CD4-positive, alpha-beta T cell treated with Interleukin-17A for 1 hour (primary cell): ENCODE results near the gene KLHL1.
"Not testable (repeated sequence)": the region's sequence is repeated elsewhere in the genome, so short reads cannot be mapped to it uniquely, and the experiment has no call there.

Experiments used
- DNase-seq: peaks from one replicate; pipeline ENCODE4 v3.0.0-alpha.2; 2020

Gene KLHL1, protein sequence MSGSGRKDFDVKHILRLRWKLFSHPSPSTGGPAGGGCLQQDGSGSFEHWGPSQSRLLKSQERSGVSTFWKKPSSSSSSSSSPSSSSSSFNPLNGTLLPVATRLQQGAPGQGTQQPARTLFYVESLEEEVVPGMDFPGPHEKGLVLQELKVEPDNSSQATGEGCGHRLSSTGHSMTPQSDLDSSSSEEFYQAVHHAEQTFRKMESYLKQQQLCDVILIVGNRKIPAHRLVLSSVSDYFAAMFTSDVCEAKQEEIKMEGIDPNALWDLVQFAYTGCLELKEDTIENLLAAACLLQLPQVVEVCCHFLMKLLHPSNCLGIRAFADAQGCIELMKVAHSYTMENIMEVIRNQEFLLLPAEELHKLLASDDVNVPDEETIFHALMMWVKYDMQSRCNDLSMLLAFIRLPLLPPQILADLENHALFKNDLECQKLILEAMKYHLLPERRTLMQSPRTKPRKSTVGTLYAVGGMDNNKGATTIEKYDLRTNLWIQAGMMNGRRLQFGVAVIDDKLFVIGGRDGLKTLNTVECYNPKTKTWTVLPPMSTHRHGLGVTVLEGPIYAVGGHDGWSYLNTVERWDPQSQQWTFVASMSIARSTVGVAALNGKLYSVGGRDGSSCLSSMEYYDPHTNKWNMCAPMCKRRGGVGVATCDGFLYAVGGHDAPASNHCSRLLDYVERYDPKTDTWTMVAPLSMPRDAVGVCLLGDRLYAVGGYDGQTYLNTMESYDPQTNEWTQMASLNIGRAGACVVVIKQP

DNA sequence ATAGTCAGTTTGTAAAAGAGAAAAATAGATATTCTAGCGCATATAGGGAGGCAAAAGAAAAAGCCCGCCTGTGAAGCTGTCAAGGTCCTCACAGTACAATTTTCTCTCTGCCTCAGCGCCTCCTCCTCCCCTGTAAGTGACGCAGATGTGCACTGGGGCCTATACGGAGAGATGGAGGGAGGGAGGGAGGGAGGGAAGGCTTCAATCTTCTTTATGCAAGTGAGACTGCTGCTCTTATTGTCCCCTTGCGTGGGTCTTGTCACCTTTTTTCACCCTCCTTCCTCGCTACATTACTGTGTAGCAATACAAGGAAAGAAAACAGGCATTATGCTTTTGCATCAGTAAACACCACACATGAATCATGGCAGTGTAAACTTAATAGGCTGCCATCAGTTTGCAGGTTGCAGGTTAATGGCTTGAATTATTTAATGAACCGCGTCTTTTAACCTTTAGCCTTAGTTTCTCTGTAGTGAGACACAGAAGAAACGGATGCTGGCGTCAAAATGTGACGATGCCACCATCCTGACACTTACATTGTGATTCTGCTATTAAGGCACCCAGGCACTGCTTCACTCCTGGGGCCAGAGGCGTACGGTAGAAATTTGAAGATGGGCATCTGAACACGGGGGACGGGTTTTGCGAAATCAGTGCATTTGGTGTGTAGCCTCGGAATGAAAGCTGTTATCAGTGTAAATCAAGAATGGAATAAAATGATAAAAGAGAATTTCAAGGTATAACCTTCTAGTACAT, at the start of gene KLHL1:
Gene KLHL1, minus strand, starts transcription at position 97 of the 750 bp plus-strand sequence. CDS start 753 bp downstream, outside the sequence.
- DNase-seq, result no peak

DNA sequence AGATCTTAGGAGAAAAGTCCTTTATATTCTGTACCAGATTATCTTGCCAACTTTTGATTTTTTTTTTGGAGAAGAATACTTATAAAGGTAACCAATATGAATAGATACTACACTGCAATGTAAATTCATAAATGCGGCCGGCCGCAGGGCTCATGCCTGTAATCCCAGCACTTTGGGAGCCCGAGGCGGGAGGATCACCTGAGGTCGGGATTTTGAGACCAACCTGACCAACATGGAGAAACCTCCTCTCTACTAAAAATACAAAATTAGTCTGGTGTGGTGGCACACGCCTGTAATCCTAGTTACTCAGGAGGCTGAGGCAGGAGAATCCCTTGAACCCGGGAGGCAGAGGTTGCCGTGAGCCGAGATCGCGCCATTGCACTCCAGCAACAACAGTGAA, 34.4 kb upstream of the KLHL1 start:
- not testable (repeated sequence) for DNase-seq

DNA sequence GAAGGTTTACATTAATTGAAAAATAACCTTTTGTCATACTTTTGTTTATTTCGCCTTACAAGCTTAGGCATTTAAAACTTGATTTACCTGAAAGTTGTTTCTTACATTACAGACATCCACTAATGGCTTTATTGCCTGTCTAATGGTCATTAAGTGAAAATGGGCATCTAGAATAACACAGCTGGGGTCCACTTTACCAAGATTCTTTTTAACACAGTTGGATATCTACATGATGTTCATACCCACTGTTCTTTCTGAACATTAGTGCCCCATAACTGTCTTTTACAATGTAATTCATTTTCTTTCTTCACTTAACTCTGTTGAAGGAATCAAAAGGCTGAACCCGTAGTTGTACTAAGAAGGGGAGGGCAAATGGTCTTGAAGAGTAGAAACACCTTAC, 19.8 kb upstream of the KLHL1 start:
- no peak for DNase-seq

DNA sequence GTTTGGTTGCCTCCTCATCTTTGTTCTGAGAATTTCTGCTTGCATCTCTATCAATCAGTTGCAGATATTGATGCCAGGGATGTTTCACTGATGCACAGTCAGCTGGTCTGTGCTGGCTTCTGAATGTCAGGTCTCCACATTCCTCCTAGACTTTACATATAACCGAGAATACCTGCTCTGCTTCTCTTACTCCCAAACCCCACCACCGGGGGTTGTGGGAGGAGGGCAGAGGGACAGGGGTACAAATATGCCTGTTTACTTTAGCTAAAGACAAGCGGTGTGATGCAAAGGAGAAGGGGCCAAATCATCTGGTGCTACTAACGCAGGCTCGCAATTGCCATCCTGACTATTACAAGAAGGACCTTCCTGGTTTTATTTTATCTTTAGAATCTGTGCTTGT, 17.4 kb upstream of the KLHL1 start:
- DNase-seq, result no peak

DNA sequence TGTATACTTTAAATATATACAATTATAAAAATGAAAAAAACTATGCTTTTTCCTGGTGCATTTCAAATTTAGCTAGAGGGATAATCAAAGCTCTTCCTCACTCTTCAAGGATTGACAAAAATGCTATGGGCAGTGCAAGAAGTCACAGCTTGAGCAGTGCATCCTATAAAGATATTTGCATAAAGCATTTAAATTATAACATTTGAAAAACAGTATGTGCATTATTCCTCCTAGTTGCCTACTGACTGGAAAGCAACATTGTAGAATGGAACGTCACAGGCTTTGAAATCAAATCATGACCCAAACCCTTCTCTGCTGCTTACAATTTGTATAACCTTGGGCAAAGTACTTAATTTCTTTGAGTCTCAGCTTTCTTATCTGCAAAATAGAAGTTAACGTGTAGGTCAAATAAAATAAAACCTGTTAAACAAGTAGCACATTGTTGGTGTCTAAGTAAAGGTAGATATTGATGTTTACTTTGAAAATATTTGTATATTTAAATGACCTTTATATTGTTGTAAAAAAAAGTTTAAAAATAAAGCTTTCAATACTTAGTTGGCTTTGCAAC, 9.2 kb upstream of the KLHL1 start:
- DNase-seq, result no peak

DNA sequence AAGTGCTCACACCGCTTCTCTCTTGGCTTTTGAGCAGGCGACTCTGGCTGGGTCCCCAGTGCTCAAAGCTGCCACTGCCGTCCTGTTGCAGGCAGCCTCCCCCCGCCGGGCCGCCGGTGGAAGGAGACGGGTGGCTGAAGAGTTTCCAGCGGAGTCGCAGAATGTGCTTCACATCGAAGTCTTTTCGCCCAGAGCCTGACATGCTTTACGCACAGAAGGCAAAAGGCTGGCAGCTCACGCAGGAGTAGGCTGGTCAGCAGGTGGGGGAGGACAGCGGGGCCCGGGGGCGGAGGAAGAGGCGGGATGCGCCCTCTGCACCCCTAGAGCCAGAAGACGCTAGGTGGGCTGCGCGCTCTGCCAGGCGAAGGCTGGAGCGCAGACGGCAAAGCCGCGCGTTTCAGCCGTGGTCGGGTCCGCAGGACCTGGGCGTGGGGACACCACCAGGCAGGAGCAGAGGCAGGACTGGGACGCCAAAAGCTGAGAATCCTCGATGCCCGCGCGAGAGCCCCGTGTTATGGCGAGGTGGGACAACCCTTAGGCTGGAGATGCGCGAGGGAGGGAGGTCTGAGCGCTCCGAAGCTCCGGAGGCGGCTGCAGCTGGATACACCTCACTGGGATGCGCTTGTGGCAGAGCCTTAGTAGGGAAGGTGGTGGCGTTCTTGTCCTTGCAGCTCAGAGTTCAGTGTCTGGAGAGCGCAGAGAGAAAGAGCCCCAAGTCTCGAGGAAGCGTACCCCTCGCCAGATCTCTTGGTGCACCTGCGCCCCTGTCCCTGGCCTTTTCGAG, 562 bp downstream of the KLHL1 start, which contains the start of gene ATXN8OS:
Gene ATXN8OS, plus strand, starts transcription at position 329 of the 784 bp plus-strand sequence.
- no peak for DNase-seq

DNA sequence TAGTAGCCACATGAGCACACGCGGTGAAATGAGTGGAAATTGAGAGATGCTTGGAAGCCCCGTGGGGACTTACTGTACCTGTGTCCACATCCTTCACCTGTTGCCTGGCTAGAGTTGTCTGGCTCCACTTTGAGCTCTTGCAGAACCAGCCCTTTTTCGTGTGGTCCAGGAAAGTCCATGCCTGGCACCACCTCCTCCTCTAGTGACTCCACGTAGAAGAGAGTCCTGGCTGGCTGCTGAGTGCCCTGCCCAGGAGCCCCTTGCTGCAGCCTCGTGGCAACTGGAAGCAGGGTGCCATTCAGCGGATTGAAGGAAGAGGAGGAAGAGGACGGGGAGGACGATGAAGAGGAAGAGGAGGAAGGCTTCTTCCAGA, 1.1 kb downstream of the KLHL1 start:
- DNase-seq, result no peak

DNA sequence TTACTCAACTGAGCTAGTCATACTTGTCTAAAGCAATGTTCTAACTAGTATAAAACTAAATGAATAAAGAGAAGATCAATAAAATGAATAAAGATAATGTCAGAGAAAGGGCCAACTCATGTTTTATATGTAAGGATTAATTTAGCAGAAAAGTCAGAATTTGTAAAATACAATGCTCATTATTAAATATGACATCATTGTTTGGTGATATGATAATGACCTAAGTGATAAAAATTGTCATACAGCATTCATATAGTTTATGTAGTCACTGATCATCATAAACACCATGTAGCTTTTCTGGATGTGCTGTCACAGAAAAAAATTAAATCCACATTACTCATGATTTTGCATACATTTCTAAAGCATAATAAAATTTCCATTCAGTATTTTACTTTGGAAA, 3.8 kb downstream of the KLHL1 start:
- DNase-seq, result no peak

DNA sequence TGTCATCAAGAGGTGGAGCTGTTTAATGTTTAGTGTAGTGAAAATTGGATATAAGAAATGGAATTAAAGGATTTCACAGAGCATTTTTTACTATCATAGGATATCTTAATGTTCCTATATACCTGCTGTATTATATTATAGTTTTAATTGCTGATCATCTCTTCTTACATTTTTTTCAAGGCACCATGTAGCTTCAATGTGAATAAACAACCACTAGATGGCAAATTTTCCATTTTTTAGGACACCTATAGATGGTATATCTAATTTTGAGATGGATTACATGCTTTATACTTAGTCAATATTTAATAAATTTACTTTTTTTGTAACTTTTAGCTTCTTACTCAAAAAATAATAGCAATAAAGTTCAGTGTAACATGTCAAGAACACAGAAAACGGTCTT, 9.6 kb downstream of the KLHL1 start:
- DNase-seq, result no peak

DNA sequence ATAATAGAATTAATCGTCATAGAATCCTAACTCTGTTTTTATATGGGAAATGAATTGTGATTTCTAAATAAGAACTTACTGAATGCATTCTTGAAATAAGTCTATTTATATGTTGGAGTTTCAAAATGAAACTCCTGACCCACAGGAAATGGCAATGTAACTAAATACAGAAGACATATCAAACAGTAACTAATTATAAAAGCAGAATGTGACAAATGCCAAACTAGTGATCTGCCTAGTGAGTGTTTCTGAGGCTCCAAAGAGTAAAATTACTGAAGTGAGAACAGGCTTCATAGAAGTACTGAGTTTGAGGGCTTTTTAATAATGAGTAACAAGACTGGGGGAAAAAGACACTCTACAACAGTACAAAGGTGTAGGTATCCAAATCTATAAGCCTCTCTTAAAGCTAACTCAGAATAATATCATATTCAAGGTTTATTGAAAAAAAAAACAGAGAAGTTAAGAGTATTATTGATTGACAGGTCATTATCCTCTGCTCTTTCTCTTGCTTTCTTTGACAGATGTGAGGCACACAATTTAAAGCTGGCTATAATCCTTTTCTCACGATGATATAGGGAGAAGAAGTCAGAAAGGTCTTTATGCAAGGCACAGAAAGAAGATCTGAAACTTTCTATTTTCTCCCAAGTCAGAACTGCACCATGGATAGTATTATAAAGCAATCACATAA, 18.1 kb downstream of the KLHL1 start:
- DNase-seq, result no peak

DNA sequence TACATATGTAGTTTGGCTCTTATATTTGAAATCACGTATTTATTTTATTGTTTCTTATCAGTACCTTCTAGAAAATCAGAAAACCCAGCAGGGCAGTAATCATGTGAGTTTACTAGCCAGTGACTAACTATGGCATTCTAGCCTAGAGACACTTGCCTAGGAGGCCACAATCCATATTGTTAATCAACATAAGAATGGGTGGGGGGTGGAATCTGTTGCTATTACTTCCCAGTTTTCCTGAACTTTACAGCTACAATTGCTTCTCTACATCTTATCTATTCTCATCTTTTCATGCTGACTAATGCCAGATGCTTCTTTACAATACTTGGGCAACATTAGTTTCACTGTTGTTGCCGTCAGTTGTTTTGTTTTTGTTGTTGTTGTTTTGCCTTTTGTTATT, 19.3 kb downstream of the KLHL1 start:
- no peak for DNase-seq

DNA sequence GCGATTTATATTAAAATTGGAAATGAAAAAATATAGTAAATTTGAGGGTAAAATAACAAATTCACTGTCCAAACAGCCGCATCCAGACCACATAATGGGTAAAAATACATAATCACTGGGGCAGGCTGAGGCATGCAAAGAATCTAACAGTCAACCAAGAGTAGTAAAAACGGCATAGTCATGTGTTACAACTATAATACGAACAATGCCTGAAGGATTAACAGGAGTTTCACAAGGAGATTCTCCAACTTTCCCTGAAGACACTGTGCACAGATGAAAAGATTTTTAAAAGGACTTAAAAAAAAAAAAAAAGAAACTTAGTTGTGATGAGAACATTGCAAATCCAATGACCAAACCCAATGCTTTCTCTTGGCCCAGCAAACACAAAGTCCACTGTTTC, 21.0 kb downstream of the KLHL1 start:
- DNase-seq, result no peak

DNA sequence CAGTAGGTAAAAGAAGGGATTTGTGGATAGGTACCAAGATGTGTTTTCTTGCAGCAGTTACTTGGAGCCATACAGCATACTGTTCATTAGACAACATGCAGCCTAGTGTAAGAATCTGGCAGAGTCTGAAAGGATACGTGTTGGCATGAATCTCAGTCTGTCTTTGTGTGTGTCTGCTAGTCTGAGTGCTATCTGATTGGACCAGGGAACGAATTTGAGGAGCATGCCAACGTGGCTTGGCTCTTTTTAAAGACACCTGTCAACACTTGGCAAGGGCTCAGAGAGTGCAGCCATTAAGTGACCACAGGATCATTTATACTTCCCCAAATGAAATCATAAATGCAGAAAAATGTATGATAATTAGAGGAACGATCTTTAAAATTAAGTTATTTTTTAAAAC, 28.2 kb downstream of the KLHL1 start:
- DNase-seq, result no peak

DNA sequence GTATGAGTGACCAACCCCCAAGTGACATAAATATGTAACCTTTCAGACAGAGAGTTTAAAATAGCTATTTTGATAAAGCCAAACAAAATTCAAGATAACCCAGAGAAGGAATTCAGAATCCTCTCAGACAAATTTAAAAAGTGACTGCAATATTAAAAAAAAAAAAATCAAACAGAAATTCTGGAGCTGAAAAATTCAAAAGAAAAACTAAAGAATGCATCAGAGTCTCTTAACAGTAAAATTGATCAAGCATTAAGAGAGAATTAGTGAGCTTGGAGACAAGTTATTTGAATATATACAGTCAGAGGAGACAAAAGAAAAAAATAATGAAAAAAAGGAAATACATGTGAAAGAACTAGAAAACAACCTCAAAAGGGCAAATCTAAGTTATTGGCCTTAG, 53.7 kb downstream of the KLHL1 start:
- DNase-seq, result no peak

DNA sequence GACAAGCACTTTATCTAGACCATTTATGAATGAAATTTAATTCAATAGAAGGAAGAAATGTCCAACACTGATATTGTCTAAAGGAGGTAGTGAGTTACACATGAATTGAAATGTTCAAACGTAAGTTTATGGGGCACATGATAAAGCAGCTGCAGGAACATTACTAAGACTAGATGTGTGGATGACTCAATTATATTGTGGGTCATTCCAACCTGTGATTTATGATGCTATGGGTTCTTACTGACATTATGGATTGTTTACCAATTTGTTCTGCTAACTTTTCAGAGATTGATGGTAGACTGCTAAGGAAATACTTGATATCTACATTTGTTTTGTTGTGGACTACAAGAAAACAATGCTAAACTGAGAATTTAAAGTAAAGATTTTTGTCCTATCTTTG, 56.7 kb downstream of the KLHL1 start:
- DNase-seq, result no peak

DNA sequence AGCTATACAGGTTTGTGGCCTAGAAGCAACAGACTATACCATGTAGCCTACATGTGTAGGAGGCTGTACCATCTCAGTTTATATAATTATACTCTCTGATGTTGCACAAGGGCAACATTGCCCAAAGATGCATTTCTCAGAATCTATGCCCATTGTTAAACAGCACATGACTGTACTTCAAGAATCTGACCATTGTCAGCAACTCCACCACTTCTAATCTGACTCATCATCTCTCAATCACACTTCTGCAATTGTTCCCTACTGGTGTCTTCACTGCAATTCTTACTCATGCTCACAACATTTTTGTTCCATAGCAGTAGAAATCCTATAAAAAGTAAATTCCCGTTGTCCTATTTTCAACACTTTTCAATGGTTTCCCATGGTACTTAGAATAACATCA, 64.6 kb downstream of the KLHL1 start:
- DNase-seq, result no peak

DNA sequence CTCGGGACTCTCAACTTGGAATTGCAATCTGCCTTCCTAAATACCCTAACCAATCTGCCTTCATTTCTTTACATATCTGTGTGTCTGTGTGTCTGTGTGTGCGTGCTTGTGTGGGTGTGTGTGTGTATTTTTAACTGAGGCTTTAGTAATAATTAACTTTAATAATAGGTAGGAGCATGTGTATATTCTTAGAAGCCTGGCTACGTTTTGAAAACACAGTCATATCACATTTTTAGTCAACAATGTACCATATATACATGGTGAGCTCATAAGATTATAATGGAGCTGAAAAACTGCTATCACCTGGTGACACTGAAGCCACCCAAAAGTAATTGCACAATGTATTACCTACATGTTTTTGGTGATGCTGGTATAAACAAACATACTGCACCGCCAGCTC, 66.1 kb downstream of the KLHL1 start:
- DNase-seq, result no peak

DNA sequence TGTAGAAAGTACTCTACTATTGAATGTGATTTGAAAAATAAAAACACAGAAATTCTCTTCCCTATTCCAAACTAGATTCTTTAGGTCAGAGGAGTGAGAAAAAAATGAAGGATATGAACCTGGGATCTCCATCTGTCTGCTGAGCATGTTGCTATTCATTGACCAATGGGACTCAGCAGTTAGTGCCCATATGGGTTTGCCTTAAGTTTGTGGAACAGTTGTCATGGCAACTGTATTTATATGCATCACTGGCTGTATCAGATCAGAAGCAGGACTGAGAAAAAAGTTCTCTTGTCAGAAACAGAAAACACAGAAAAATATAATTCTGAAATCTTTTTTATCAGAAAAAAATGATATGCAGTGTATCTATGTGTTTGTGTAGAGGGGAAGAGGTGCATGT, 74.0 kb downstream of the KLHL1 start:
- DNase-seq, result no peak

DNA sequence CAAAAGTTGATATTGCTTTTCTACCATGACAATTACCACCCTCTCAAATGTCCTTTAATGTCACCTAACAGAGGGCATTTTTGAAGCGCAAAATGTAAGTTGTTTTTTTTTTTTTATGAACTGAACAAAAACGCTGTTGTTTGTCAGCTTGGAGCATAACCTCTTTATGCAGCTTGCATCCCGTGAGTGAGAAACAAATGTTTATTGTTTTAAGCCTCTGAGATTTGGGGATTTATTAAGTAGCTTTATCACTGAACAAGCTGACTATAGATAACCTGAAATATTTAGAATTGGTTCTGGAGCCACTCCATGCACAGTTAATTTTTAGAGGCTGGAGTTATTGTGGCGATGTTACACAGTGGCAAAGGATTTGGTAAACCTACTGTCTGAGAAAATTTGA, 80.7 kb downstream of the KLHL1 start:
- DNase-seq, result no peak

DNA sequence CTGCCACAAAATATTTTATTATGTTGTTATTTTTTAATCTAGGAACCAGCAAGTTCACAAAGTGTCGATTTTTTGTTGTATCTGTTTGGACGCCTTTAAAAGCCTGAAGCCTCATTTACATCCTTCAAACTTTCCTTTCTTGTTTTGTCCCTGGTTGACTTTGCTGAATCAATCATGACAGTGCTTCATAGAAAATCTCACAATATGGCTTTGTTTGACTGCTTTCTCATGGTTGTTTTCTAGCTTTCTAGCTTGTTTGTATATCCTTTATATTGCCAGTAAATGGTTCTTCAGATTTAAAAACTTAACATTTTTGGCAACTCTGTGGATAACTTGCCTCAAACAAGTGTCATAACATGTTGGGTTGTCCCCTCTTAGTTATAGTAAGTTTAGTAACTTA, 84.7 kb downstream of the KLHL1 start:
- DNase-seq, result no peak

DNA sequence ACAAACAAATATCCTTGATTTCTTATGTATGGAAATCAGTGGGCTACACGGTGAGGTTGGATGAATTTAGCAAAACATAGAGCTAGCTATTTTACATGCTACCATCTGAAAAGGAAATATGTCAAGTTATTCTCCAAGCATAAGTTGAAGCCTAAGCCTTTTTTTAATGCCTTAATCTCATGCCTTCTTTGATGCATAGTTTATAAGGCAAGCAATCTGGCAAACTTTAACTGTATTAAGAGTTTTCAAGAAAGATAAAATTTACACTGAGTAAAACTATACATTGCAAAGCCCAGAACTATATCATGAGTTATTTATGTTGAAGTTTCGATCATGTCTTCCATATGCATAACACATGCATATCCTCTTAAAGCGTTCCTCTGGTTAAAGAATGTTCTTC, 85.6 kb downstream of the KLHL1 start:
- DNase-seq, result no peak

DNA sequence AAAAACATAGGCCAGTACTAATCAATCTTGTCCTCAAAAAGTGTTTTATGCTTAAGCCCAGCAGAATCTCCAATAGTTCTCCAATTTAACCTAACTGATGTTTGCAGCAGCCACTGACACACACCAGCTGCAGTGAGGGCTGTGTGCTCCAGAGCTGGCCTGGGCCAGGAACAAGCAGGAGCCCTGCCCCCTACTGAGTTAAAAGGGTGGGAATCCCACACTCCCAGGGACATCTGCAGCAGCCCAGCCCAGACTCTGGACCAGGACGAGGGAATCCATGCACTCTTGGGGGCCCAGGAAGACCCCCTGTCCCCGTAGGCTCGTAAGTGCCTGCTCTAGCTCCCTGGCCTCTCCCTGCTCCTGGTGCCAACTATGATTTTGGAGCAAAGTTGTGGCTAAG, 92.1 kb downstream of the KLHL1 start:
- no peak for DNase-seq
